Lower lobe of right lung (tissue), 2 donors: ENCODE data around the gene RIN2. TPM values are rescaled to one million over a fixed set of nuclear protein-coding genes. Genes with fewer than 3 reads are reported as not detected.

Experiments
- ATAC-seq, 2 donors: fragments of 200-7000 bp; cut with Tn5 transposase; one replicate each; pipeline ENCODE4 v1.9.1; 2020 to 2022; ENCODE audit warnings: mild to moderate bottlenecking in 2 of 2, moderate library complexity in 2 of 2
- DNase-seq: peaks from one replicate; pipeline ENCODE4 v3.0.0-alpha.2; 2020
- H3K27ac ChIP-seq: fragments of 200-600 bp; one replicate; pipeline ENCODE4 v1.8.0; 2022
- H3K27me3 ChIP-seq: fragments of 200-600 bp; one replicate; pipeline ENCODE4 v1.8.0; 2022; ENCODE audit warnings: low read depth
- H3K36me3 ChIP-seq: fragments of 200-600 bp; one replicate; pipeline ENCODE4 v1.8.0; 2022; ENCODE audit warnings: mild to moderate bottlenecking
- H3K4me1 ChIP-seq: fragments of 200-600 bp; one replicate; pipeline ENCODE4 v1.8.0; 2022
- H3K4me3 ChIP-seq: fragments of 200-600 bp; one replicate; pipeline ENCODE4 v1.8.0; 2022; ENCODE audit warnings: mild to moderate bottlenecking
- H3K9me3 ChIP-seq: fragments of 200-600 bp; one replicate; pipeline ENCODE4 v1.8.0; 2022
- intact Hi-C: fragments of 100-400 bp; cut with DNase I; formaldehyde crosslinking; loops from one replicate; pipeline ENCODE4 v1.11.0; 2022
- long read RNA-seq: library from polyadenylated mRNA; unstranded; transcript quantifications from one replicate; pipeline ENCODE4 v2.0.0, GENCODE V29; 2021
- total RNA-seq: library from RNA; stranded (reverse); fragmentation: NEBNext Ultra II Directional; extraction: Animal tissue kit (Norgen Biotek cat#: 25700); gene quantifications from one replicate; pipeline ENCODE4 v1.2.1, GENCODE V29; 2021
- TF ChIP-seq, protein P1 (sequence below): fragments of 200-600 bp; IDR thresholded peaks from one replicate; pipeline ENCODE4 v1.8.0; 2022; ENCODE audit warnings: antibody characterized with exemption, mild to moderate bottlenecking
- donor health status: DM: no; HTN: yes; CAD: no; lungs with severe emphysema.

RIN2 gene, protein sequence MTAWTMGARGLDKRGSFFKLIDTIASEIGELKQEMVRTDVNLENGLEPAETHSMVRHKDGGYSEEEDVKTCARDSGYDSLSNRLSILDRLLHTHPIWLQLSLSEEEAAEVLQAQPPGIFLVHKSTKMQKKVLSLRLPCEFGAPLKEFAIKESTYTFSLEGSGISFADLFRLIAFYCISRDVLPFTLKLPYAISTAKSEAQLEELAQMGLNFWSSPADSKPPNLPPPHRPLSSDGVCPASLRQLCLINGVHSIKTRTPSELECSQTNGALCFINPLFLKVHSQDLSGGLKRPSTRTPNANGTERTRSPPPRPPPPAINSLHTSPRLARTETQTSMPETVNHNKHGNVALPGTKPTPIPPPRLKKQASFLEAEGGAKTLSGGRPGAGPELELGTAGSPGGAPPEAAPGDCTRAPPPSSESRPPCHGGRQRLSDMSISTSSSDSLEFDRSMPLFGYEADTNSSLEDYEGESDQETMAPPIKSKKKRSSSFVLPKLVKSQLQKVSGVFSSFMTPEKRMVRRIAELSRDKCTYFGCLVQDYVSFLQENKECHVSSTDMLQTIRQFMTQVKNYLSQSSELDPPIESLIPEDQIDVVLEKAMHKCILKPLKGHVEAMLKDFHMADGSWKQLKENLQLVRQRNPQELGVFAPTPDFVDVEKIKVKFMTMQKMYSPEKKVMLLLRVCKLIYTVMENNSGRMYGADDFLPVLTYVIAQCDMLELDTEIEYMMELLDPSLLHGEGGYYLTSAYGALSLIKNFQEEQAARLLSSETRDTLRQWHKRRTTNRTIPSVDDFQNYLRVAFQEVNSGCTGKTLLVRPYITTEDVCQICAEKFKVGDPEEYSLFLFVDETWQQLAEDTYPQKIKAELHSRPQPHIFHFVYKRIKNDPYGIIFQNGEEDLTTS
- total RNA-seq, result 101 TPM
- long read RNA-seq, full-length matches to known transcripts, result 9 of 131 reads
- long read RNA-seq, partial matches to known transcripts, result 78 of 131 reads
- long read RNA-seq, other reads (novel, unspliced or antisense), result 44 of 131 reads

DNA sequence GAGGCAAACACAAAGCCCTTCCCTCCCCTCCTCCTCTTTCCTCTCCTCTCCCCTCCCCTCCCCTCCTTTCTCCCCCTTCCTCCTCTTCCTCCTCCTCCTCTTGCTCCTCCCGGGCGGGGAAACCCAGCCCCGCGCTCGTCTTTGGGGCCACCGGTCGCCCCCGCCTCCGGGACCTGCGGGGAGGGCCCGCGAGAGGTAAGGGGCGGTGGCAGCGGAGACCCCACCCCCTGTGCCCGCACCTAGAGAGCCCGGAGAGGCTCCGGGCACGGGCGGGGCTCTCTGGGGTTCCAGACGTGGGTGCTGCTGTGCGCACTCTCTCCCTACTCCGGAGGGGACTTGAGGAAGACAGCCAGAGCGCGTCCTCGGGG is at the start of gene RIN2:
TSS of gene RIN2 (plus strand) at position 126 of the 368 bp plus-strand sequence. CDS start 131,344 bp downstream, outside the sequence.
- peak; percentile 86 to 88 for ATAC-seq
- intact Hi-C loops, result no loop called here
- Histone ChIP-seq H3K4me1 (peaks cover 42% of the 10 kb centered on the region), H3K27ac (peak within 1 kb of the TSS; percentile 94), H3K36me3 (no peaks in the 10 kb centered on the region), H3K9me3 (no peaks in the 10 kb centered on the region), H3K27me3 (no peaks in the 10 kb centered on the region), H3K4me3 (peak within 1 kb of the TSS; percentile 88)
- peak; percentile 89 for DNase-seq
- TF ChIP-seq, protein P1, sequence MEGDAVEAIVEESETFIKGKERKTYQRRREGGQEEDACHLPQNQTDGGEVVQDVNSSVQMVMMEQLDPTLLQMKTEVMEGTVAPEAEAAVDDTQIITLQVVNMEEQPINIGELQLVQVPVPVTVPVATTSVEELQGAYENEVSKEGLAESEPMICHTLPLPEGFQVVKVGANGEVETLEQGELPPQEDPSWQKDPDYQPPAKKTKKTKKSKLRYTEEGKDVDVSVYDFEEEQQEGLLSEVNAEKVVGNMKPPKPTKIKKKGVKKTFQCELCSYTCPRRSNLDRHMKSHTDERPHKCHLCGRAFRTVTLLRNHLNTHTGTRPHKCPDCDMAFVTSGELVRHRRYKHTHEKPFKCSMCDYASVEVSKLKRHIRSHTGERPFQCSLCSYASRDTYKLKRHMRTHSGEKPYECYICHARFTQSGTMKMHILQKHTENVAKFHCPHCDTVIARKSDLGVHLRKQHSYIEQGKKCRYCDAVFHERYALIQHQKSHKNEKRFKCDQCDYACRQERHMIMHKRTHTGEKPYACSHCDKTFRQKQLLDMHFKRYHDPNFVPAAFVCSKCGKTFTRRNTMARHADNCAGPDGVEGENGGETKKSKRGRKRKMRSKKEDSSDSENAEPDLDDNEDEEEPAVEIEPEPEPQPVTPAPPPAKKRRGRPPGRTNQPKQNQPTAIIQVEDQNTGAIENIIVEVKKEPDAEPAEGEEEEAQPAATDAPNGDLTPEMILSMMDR, result no peak

DNA sequence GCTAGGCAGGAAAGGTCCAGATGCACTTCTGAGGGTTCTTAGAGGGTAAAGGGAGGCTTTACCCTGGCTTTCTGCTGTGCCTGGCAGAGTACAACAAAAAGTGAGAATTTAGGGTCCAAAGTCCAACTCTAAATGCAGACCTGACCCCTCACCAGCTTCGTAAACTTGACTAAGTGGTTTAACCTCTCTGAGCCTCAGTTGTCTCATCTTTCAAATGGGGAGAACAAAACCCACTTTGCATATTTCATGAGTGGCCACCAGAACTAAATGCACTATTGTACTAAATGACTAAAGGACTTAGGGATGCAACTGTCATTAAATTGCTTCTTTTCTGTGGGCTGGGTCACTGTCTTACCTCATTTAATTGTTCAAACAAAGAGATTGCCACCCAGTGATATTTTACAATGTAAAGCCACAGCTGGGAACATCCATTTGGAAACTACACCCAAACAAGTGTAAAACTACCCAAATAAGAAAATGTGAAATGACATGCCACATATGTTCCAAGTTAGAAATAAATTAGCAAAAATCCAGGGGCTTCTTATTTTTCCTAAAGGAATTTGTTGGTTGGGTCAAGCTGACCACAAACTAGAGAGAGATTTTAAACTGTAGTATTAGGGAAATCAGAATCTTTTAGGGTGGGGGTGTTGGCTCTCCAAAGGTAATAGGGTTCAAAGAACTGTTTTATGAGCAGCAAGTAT is 48.3 kb upstream of the RIN2 start:
- intact Hi-C loops, result no loop called here
- TF ChIP-seq, protein P1, result no peak
- ATAC-seq (no peak), DNase-seq (no peak)
- Histone ChIP-seq H3K27ac (no peak overlapping the region), H3K36me3 (no peaks in the 10 kb centered on the region), H3K4me1 (no peaks in the 10 kb centered on the region), H3K9me3 (no peaks in the 10 kb centered on the region), H3K4me3 (no peak overlapping the region), H3K27me3 (no peaks in the 10 kb centered on the region)

DNA sequence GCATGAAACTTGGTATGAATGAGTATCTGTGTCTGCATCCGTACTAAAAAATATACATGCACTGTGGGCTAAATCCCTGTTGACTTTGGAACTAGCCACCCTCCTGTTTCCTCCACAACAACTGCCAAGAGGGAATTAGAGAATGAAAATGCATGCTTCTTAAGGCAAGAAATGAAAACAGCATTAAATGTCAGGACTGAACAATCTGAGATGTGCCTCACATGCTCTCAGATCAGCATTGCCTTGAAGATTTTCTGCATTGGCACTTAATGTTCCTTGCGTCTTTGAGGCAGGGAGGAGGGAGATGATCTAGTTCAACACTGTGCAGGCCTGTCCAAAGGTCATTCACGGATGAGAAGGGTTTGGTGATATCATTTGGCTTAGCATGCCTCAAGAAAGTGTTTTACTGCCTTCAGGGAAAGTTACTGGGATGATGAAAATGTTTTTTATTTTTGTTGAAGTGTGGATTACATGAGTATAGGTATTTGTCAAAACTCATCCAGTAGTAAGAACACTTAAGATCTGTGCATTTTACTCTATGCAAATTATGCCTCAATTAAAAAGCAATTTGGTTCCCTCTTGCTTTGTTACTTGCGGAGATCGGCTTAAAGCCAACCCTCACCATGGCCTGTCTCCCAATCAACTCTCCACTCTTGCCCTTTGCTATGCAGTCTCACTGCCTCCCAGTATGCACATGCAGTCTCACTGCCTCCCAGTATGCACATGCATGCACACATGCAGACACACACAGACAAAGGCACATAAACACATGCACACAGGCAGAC is 47.5 kb upstream of the RIN2 start:
- ATAC-seq (no peak), DNase-seq (no peak)
- H3K9me3 ChIP-seq, result no peaks in the 10 kb centered on the region
- H3K27me3 ChIP-seq, result no peaks in the 10 kb centered on the region
- TF ChIP-seq, protein P1, result no peak
- H3K36me3 ChIP-seq, result no peaks in the 10 kb centered on the region
- no peaks in the 10 kb centered on the region for H3K4me1 ChIP-seq
- H3K27ac ChIP-seq, result no peak overlapping the region
- intact Hi-C loops, result no loop called here
- no peak overlapping the region for H3K4me3 ChIP-seq

DNA sequence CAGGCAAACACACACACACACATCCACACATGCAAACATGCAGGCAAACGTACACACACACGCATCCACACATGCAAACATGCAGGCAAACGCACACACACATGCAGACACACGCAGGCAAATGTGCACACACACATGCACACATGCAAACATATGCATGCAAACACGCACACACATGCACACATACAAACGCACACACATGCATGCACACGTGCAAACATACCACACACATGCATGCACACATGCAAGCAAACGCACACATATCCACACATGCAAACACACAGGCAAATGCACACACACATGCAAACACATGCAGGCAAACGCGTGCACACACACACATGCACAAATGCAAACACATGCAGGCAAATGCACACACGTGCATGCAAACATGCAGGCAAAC is 46.9 kb upstream of the RIN2 start:
- TF ChIP-seq, protein P1, result no peak
- Histone ChIP-seq H3K36me3 (no peaks in the 10 kb centered on the region), H3K27ac (no peak overlapping the region), H3K9me3 (no peaks in the 10 kb centered on the region), H3K27me3 (no peaks in the 10 kb centered on the region), H3K4me3 (no peak overlapping the region), H3K4me1 (no peaks in the 10 kb centered on the region)
- ATAC-seq (no peak), DNase-seq (no peak)
- intact Hi-C loops, result no loop called here
